ENCODE data around the gene MORC3.

GRCh38 chr21:36319767-36320420 is at the start of gene MORC3:
- no peak for TF ChIP-seq CTCF (IDR thresholded peaks at IDR 0.05)
- TF ChIP-seq POLR2A (IDR thresholded peaks at IDR 0.05) = peak; percentile 87 to 96
